ENCODE measurements around the gene TGM5. TPM values are rescaled to one million over a fixed set of nuclear protein-coding genes. Genes with fewer than 3 reads are reported as not detected.
"Not testable (repeated sequence)": the region's sequence is repeated elsewhere in the genome, so short reads cannot be mapped to it uniquely, and the experiment has no call there.

The TGM5 gene
- total and polyA plus RNA-seq, 2 experiments from 2014 or later, result not detected

GRCh38 chr15:43292375-43293078, 25.8 kb upstream of the TGM5 start (continued):
- no peak for TF ChIP-seq ZNF462 (CRISPR knock-in tag; IDR thresholded peaks at IDR 0.05)
- TF ChIP-seq ZNF114 (CRISPR knock-in tag; IDR thresholded peaks at IDR 0.05), result no peak
- no peak for TF ChIP-seq EZH2 (IDR thresholded peaks at IDR 0.05; ENCODE audit: low read depth, unreplicated experiment)
- TF ChIP-seq ETS1 (IDR thresholded peaks at IDR 0.05), result no peak
- TF ChIP-seq STAT1 (IDR thresholded peaks at IDR 0.05; ENCODE audit: unreplicated experiment), result no peak
- TF ChIP-seq POLR2AphosphoS5 (IDR thresholded peaks at IDR 0.05; ENCODE audit: low read depth), result no peak
- TF ChIP-seq REST (IDR thresholded peaks at IDR 0.05; ENCODE audit: unreplicated experiment), result no peak

GRCh38 chr15:43289656-43290055, 22.9 kb upstream of the TGM5 start:
- not testable (repeated sequence) for H3K27ac ChIP-seq (ENCODE audit: low read depth); H3K27ac Mint-ChIP-seq; H3K27me3 ChIP-seq (ENCODE audit: insufficient read depth); H3K4me1 Mint-ChIP-seq; H3K36me3 ChIP-seq (ENCODE audit: insufficient read depth); DNase-seq (ENCODE audit: low spot score); H3K9me3 Mint-ChIP-seq; H3K27me3 Mint-ChIP-seq (ENCODE audit: insufficient read depth, low read depth, poor library complexity); H3K9me2 ChIP-seq (ENCODE audit: insufficient read depth); ATAC-seq; H2AFZ ChIP-seq; H3K4me3 ChIP-seq; H3K36me3 Mint-ChIP-seq (ENCODE audit: low read depth); H3K4me2 ChIP-seq; H4K20me1 ChIP-seq (replicated peaks; ENCODE audit: insufficient read depth); H3K4me1 ChIP-seq (ENCODE audit: insufficient read depth); H3F3A ChIP-seq (replicated peaks; ENCODE audit: low read depth); H3K4me3 Mint-ChIP-seq; H3K79me2 ChIP-seq (replicated peaks; ENCODE audit: insufficient read depth)
